Measurements from ENCODE around the gene GPR137C. TPM values are rescaled to one million over a fixed set of nuclear protein-coding genes. Genes with fewer than 3 reads are reported as not detected.

Gene GPR137C
- total and polyA plus RNA-seq, 2 of the 8 experiments (the other 6 are each of a cell fraction or from before 2014, with no cell fraction given): 2.7 to 4.3 TPM

- no peak overlapping the region for H3K18ac ChIP-seq (ENCODE audit: extremely low read depth, low read length)
- H4K20me1 ChIP-seq (replicated peaks in 1 of 2; ENCODE audit: control insufficient read depth in 1 of 2, insufficient read depth in 2 of 2, low read length in 2 of 2): no peaks in the 10 kb centered on the region
- no peak overlapping the region for H2BK15ac ChIP-seq (ENCODE audit: low read length)
- no peak overlapping the region for H2BK120ac ChIP-seq (replicated peaks; ENCODE audit: low read depth, low read length)
- no peaks in the 10 kb centered on the region for H3K79me1 ChIP-seq (ENCODE audit: low read depth, low read length)
- FAIRE-seq: no peak
- H3K14ac ChIP-seq (ENCODE audit: insufficient read length): no peak overlapping the region
- no peak overlapping the region for H4K8ac ChIP-seq (ENCODE audit: extremely low read depth, insufficient read depth, low read length)
- DNase-seq (ENCODE audit: low read depth in 1 of 2, low spot score in 2 of 2): no peak
- H3K56ac ChIP-seq (replicated peaks; ENCODE audit: insufficient read length, low read depth, low read length): no peak overlapping the region
- POLR2A ChIA-PET (ENCODE audit: partially characterized antibody): no interaction called here
- H3K4me2 ChIP-seq (ENCODE audit: insufficient read depth in 1 of 2, low read depth in 2 of 2, low read length in 2 of 2): no peak overlapping the region
- TF ChIP-seq TEAD4 (IDR thresholded peaks at IDR 0.05; ENCODE audit: low read depth, low read length): no peak
- no peak for TF ChIP-seq JUND (IDR thresholded peaks at IDR 0.05; ENCODE audit: low read length)
- TF ChIP-seq NRF1 (IDR thresholded peaks at IDR 0.05; ENCODE audit: low read depth, low read length): no peak
- no peak for TF ChIP-seq CBX5 (IDR thresholded peaks at IDR 0.05; ENCODE audit: low read depth, low read length)
- no peak for TF ChIP-seq SP4 (IDR thresholded peaks at IDR 0.05; ENCODE audit: low read length)
- TF ChIP-seq RAD21 (IDR thresholded peaks at IDR 0.05 in 1 of 2, conservative IDR thresholded peaks at IDR 0.05 in 1 of 2; ENCODE audit: low read depth in 2 of 2, low read length in 2 of 2): no peak
- no peak for TF ChIP-seq TCF12 (IDR thresholded peaks at IDR 0.05; ENCODE audit: low read depth, low read length)
- no peak for TF ChIP-seq HDAC6 (IDR thresholded peaks at IDR 0.05; ENCODE audit: low read depth, low read length)
- TF ChIP-seq KDM1A (IDR thresholded peaks at IDR 0.05; ENCODE audit: borderline replicate concordance, low read length): no peak
- no peaks in the 10 kb centered on the region for H3K9me3 ChIP-seq (ENCODE audit: insufficient read depth in 2 of 2, low read depth in 1 of 2, low read length in 1 of 2)
- no peak overlapping the region for H2AK5ac ChIP-seq (ENCODE audit: low read depth, low read length)
- no peak overlapping the region for H3K4me3 ChIP-seq (ENCODE audit: extremely low read depth in 1 of 4, insufficient read depth in 2 of 4, low read depth in 3 of 4, low read length in 4 of 4)
- no peak overlapping the region for H4K91ac ChIP-seq (replicated peaks; ENCODE audit: insufficient read length, low read length)
- no peak overlapping the region for H4K5ac ChIP-seq (ENCODE audit: insufficient read length, low read depth, low read length)
- no peaks in the 10 kb centered on the region for H3K79me2 ChIP-seq (ENCODE audit: control insufficient read depth in 1 of 2, insufficient read depth in 2 of 2, low read length in 2 of 2)
- H3K4me1 ChIP-seq (replicated peaks in 1 of 4; ENCODE audit: control insufficient read depth in 3 of 4, insufficient read depth in 4 of 4, low read length in 3 of 4): peaks cover 0 to 3% (median 1%) of the 10 kb centered on the region in 4 experiments; a peak in 2 of 7 replicates
- H3K27ac ChIP-seq (ENCODE audit: low read depth, low read length): no peak overlapping the region
- no peak overlapping the region for H3K9ac ChIP-seq (replicated peaks in 1 of 4; ENCODE audit: extremely low read depth in 1 of 4, low read depth in 3 of 4, low read length in 3 of 4)
- 80% methylated on average over 4 of the region's 4 CpGs; no CpG with 5 or more reads in 1 of the 2 experiments for WGBS, 2 experiments (ENCODE audit: extremely low coverage in 1 of 2, insufficient coverage in 1 of 2, insufficient read length in 1 of 2, insufficient replicate concordance in 2 of 2, low coverage in 1 of 2, low lambda C conversion rate in 2 of 2, missing lambda C conversion rate in 1 of 2)
- no peak overlapping the region for H2BK5ac ChIP-seq (ENCODE audit: low read depth, low read length)
- H2BK12ac ChIP-seq (ENCODE audit: low read depth, low read length): no peak overlapping the region
- no peak overlapping the region for H2BK20ac ChIP-seq (ENCODE audit: low read length)
- H2AFZ ChIP-seq (ENCODE audit: low read length): no peak overlapping the region
- CTCF ChIA-PET (ENCODE audit: partially characterized antibody): no interaction called here
- no peaks in the 10 kb centered on the region; a peak in 1 of 8 replicates for H3K36me3 ChIP-seq (ENCODE audit: control insufficient read depth in 2 of 4, insufficient read depth in 4 of 4, low read length in 3 of 4)
- H3K23me2 ChIP-seq (ENCODE audit: low read depth, low read length): no peaks in the 10 kb centered on the region
- no peak overlapping the region for H3K23ac ChIP-seq (ENCODE audit: insufficient read length)
- no peaks in the 10 kb centered on the region for H3K27me3 ChIP-seq (replicated peaks in 1 of 4; ENCODE audit: control insufficient read depth in 3 of 4, extremely low read depth in 1 of 4, insufficient read depth in 3 of 4, low read length in 3 of 4)
- no peak overlapping the region for H3K4ac ChIP-seq (replicated peaks; ENCODE audit: insufficient read length, low read depth, low read length)
Observed at GRCh38 chr14:52514046-52514811, 38.4 kb upstream of the GPR137C start.
